HG03159 (cell line): ENCODE measurements around the gene OOSP3.

Experiments used
- ATAC-seq: cut with Tn5 transposase; IDR thresholded peaks from one replicate; pipeline ENCODE4 v1.9.1; 2021; ENCODE audit warnings: mild to moderate bottlenecking, moderate library complexity; ENCODE audit not compliant: unreplicated experiment

Gene OOSP3

GRCh38 chr11:59943997-59944714 lies 65.6 kb downstream of the OOSP3 start:
- no peak for ATAC-seq

- ATAC-seq = no peak
Measured at GRCh38 chr11:59944720-59945119, 66.1 kb downstream of the OOSP3 start.
